ENCODE results near the gene TMEM151A. TPM values are rescaled to one million over a fixed set of nuclear protein-coding genes. Genes with fewer than 3 reads are reported as not detected.

Gene TMEM151A
- total and polyA plus RNA-seq, 9 donors = 0.04 TPM; not detected in 8

DNA sequence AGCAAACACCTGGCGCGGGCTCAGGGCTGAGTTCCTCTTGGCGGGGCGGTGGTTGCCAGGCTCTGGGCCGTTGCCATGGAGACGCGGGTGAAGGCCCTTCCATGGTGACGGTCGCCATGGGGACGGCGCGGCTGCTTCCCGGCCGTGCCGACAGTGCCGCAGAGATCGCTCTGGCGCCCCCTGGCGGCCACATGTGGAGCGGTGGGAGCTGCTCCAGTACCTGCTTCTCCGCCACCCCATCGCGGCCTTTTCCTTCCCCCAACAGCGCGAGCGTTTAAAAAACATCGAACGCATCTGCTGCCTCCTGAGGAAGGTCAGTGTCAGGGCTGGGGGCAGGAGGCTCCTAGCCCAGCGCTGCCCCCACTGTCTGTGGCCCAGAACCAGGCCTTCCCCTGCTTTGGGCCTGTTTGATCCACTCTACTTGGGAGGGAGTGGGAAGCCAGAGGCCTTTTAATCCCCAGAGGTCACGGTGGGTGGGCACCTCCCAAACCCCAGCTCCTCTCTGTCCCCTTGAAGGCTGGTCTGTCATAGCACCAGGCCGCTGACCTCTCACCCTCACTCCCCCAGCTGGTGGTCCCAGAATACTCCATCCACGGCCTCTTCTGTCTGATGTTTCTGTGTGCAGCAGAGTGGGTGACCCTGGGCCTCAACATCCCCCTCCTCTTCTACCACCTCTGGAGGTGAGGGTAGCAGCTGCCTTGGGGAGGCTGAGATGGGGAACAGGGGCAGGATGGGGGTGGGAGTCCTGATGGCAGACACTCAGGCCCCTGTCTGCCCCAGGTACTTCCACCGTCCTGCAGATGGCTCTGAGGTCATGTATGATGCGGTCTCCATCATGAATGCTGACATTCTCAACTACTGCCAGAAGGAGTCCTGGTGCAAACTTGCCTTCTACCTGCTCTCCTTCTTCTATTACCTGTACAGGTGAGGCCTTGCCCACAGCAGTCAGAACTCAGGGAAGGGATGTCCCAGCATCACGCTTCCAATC, 8.9 kb upstream of the TMEM151A start:
- WGBS (ENCODE audit: insufficient coverage) = 10% methylated on average over 22 of the region's 35 CpGs
- peaks cover 53% of the 10 kb centered on the region for H3K4me1 ChIP-seq (ENCODE audit: control insufficient read depth, insufficient read depth, low read length)
- H3K36me3 ChIP-seq (ENCODE audit: control insufficient read depth, insufficient read depth, low read length) = peaks cover 41% of the 10 kb centered on the region
- H3K27ac ChIP-seq (ENCODE audit: low read length) = no peak overlapping the region
- H3K9me3 ChIP-seq (replicated peaks; ENCODE audit: control insufficient read depth, low read depth, low read length) = no peaks in the 10 kb centered on the region
- H3K4me3 ChIP-seq (ENCODE audit: low read length) = no peak overlapping the region
- DNase-seq = peak; percentile 97
- peaks cover 2% of the 10 kb centered on the region for H3K27me3 ChIP-seq (ENCODE audit: control insufficient read depth, insufficient read depth, low read length)

DNA sequence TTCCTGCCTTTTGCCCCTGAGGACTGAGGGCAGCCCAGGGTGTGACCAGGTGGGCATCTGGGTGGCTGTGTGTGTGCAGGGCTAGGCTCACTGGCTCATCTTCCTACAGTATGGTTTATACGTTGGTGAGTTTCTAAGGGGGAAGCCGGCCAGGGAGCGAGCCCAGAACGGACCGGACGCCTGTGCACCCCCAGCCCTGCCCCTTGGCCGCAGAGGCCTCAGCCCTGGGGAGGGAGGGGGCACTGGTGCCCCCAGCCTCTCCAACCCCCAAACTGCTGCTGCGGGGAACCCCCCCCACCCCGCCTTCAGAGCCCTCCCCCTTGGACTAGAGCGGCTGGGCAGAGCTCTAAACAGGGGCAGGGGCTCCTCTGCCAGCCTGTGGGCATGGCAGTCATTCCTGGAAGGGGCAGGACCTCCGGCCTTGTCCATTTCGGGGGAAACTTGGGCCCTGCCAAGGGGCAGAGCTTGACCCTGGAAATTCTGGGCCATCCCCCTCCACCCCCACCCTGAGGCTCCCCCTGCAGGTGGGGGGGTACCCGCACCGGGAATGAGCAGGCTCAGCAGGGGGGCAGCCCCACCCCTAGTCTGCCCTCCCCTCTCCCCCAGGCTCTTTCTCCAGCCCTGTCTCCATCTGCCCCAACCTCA, 8.1 kb upstream of the TMEM151A start:
- no peaks in the 10 kb centered on the region for H3K9me3 ChIP-seq (replicated peaks; ENCODE audit: control insufficient read depth, low read depth, low read length)
- H3K27ac ChIP-seq (ENCODE audit: low read length) = no peak overlapping the region
- WGBS (ENCODE audit: insufficient coverage) = 25% methylated on average over 2 of the region's 14 CpGs
- peaks cover 1% of the 10 kb centered on the region for H3K27me3 ChIP-seq (ENCODE audit: control insufficient read depth, insufficient read depth, low read length)
- peaks cover 41% of the 10 kb centered on the region for H3K36me3 ChIP-seq (ENCODE audit: control insufficient read depth, insufficient read depth, low read length)
- H3K4me1 ChIP-seq (ENCODE audit: control insufficient read depth, insufficient read depth, low read length) = peaks cover 59% of the 10 kb centered on the region
- no peak for DNase-seq
- no peak overlapping the region for H3K4me3 ChIP-seq (ENCODE audit: low read length)

DNA sequence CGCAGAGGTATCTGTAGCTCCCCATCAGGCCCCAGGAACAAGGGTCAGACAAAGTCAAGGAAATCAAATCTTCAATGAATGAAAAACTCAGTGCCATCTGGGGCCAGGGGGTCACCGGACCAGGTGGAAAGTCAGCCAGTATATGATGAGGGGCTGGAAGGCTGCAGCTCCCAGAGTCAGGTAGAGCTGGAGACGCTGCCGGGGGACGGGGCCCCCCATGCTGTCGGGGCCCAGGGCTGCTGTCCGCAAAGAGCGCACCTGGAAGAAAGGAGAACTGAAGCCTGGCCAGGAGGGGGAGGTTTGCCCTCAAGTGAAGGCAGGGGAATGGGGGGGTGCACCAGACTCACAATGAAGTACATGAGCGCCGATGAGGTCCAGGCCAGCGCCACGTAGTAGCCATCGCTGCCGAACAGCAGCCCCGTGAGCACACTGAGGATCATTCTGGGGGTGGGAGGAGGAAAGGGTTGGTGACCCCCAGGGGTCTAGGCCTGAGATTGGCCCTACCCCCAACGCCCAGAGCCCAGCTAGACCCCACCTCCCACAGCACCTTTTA, 7.1 kb upstream of the TMEM151A start:
- 87% methylated on average over 15 of the region's 16 CpGs for WGBS (ENCODE audit: insufficient coverage)
- peaks cover 41% of the 10 kb centered on the region for H3K36me3 ChIP-seq (ENCODE audit: control insufficient read depth, insufficient read depth, low read length)
- peak; percentile 17 for DNase-seq
- peaks cover 51% of the 10 kb centered on the region for H3K4me1 ChIP-seq (ENCODE audit: control insufficient read depth, insufficient read depth, low read length)
- H3K27me3 ChIP-seq (ENCODE audit: control insufficient read depth, insufficient read depth, low read length) = no peaks in the 10 kb centered on the region
- H3K9me3 ChIP-seq (replicated peaks; ENCODE audit: control insufficient read depth, low read depth, low read length) = no peaks in the 10 kb centered on the region
- no peak overlapping the region for H3K4me3 ChIP-seq (ENCODE audit: low read length)
- no peak overlapping the region for H3K27ac ChIP-seq (ENCODE audit: low read length)

DNA sequence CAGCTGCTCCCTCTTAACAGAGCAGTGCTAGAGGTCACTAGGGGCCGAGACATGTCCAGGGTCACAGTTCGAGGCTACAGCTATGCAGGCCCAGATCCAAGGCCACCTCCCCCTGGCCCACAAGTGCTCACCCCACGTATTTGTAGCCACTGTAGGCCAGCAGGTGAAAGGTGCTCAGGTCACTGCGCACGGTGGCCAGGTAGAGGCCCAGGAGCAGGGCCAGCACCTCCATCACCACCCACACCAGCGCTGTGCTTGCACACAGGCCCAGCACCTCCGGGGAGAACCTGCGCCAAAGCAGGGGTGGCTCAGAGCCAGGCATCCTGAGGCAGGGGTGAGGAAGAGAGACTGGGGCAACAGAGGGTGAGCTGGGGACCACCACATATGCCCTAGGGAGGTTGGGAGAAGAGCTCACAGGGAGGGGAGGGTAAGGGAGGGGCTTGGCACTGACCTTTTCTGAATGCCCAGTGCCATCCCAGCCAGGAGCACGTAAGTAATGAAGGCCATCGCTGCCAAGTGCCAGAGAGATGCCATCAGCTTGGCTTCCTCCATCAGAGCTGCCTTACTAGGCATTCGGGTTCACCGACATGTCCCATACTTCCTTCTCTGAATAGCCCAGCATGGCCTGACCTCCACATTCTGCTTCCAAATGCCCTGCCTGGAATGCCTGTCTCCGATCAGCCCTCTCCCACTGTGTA, 6.3 kb upstream of the TMEM151A start:
- 79% methylated on average over 12 of the region's 13 CpGs for WGBS (ENCODE audit: insufficient coverage)
- H3K4me3 ChIP-seq (ENCODE audit: low read length) = no peak overlapping the region
- peak; percentile 24 for DNase-seq
- no peaks in the 10 kb centered on the region for H3K9me3 ChIP-seq (replicated peaks; ENCODE audit: control insufficient read depth, low read depth, low read length)
- peaks cover 7% of the 10 kb centered on the region for H3K27me3 ChIP-seq (ENCODE audit: control insufficient read depth, insufficient read depth, low read length)
- no peak overlapping the region for H3K27ac ChIP-seq (ENCODE audit: low read length)
- H3K4me1 ChIP-seq (ENCODE audit: control insufficient read depth, insufficient read depth, low read length) = peaks cover 49% of the 10 kb centered on the region
- peaks cover 41% of the 10 kb centered on the region for H3K36me3 ChIP-seq (ENCODE audit: control insufficient read depth, insufficient read depth, low read length)

DNA sequence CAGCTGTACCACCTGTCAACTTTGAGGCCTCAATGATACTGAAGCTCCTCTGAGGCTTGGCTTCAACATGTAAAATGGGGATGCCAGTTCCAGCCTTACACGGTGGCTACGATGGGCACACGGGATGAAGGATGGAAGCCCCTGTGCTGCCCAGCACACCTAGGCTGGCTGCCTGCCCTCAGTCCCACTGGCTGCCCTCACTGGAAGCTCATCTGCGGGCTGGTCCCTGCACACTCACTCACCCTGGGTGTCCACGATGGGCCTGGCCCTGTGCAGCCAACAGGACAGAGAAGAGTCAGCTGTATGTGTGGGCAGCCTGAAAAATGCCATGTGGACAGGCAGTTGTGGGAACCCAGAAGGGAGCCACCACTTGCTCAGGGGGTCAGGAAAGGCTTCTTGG, 5.0 kb upstream of the TMEM151A start:
- Histone ChIP-seq H3K27ac (ENCODE audit: low read length) (no peak overlapping the region), H3K4me3 (ENCODE audit: low read length) (no peak overlapping the region), H3K4me1 (ENCODE audit: control insufficient read depth, insufficient read depth, low read length) (peaks cover 40% of the 10 kb centered on the region), H3K27me3 (ENCODE audit: control insufficient read depth, insufficient read depth, low read length) (peaks cover 17% of the 10 kb centered on the region), H3K36me3 (ENCODE audit: control insufficient read depth, insufficient read depth, low read length) (peaks cover 41% of the 10 kb centered on the region), H3K9me3 (replicated peaks; ENCODE audit: control insufficient read depth, low read depth, low read length) (no peaks in the 10 kb centered on the region)
- WGBS (ENCODE audit: insufficient coverage) = 79% methylated on average over 4 of the region's 5 CpGs
- DNase-seq = no peak

DNA sequence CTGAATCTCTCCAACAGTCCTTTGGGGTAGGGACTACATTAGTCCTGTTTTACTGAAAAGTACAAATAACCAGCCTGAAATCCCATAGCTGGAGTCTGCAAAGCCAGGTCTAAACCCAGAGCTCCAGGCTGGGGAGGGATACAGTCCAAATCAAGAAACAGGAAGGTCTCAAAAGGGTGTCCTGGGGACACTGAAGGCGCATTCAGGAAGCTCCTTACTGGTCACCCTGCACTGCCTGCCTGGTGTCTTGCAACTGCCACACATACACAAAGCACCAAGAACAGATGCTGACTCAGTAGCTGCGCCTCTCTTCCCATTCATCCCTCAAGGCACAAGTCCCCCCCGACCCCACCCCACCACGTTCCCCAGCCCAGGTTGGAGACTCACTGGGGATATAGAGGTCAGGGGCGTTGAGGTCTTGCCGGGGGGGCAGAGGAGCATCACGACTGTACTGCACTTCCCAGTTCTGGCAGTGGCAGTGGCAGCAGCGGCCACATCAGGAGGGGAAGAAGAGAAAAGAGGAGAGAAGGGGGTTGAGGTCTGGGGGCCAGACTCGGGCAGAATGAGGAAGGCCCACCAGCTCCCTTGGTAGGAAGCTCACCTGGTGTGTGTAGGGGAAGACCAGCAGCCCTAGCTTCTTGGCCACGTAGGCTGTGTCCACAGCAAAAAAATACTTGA, 4.3 kb upstream of the TMEM151A start:
- 67% methylated on average over 6 of the region's 10 CpGs for WGBS (ENCODE audit: insufficient coverage)
- Histone ChIP-seq H3K9me3 (replicated peaks; ENCODE audit: control insufficient read depth, low read depth, low read length) (no peaks in the 10 kb centered on the region), H3K27ac (ENCODE audit: low read length) (no peak overlapping the region), H3K4me1 (ENCODE audit: control insufficient read depth, insufficient read depth, low read length) (peaks cover 33% of the 10 kb centered on the region), H3K27me3 (ENCODE audit: control insufficient read depth, insufficient read depth, low read length) (peaks cover 23% of the 10 kb centered on the region), H3K36me3 (ENCODE audit: control insufficient read depth, insufficient read depth, low read length) (peaks cover 41% of the 10 kb centered on the region), H3K4me3 (ENCODE audit: low read length) (no peak overlapping the region)
- no peak for DNase-seq

DNA sequence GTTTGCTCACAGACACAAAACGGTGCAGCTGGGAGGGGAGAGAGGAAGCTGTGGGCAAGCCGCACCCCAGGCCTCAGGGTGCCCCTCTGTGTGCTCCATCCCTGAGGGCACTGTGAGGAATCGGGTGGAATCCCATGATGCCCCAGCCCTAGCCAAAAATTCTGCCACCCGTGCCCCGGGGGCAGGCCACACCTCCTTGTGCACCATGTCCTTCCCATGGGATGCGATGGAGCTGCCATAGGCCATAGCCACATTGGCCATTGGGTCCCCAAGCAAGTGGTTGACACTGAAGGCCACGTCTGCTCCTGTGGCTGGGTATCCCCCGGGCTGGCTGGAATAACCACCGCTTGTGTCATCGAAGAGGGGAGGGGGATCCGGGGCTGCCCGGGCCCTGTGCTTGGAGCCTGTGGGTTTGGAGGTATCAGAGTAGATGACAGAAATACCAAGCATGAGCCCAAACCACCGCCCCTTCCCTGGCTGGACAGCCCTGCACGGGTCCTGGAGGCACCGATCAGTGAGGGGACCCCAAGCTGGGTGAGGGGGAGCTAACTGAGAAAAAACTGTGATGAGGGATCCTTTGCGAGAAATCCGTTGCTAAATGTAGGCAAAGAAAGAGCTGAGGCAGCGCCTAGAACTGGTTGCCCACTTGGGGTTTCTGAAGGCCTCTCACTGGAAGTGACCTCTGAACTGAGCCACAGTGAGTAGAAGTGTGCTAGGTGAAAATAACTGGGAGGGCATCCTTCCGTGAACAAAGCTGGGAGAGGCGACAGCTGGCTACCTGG, 3.6 kb upstream of the TMEM151A start:
- Histone ChIP-seq H3K27ac (ENCODE audit: low read length) (peak overlapping the region; percentile 91), H3K9me3 (replicated peaks; ENCODE audit: control insufficient read depth, low read depth, low read length) (no peaks in the 10 kb centered on the region), H3K4me1 (ENCODE audit: control insufficient read depth, insufficient read depth, low read length) (peaks cover 26% of the 10 kb centered on the region), H3K36me3 (ENCODE audit: control insufficient read depth, insufficient read depth, low read length) (peaks cover 39% of the 10 kb centered on the region), H3K4me3 (ENCODE audit: low read length) (peak overlapping the region; percentile 92), H3K27me3 (ENCODE audit: control insufficient read depth, insufficient read depth, low read length) (peaks cover 30% of the 10 kb centered on the region)
- WGBS (ENCODE audit: insufficient coverage) = 19% methylated on average over 14 of the region's 20 CpGs
- DNase-seq = no peak

DNA sequence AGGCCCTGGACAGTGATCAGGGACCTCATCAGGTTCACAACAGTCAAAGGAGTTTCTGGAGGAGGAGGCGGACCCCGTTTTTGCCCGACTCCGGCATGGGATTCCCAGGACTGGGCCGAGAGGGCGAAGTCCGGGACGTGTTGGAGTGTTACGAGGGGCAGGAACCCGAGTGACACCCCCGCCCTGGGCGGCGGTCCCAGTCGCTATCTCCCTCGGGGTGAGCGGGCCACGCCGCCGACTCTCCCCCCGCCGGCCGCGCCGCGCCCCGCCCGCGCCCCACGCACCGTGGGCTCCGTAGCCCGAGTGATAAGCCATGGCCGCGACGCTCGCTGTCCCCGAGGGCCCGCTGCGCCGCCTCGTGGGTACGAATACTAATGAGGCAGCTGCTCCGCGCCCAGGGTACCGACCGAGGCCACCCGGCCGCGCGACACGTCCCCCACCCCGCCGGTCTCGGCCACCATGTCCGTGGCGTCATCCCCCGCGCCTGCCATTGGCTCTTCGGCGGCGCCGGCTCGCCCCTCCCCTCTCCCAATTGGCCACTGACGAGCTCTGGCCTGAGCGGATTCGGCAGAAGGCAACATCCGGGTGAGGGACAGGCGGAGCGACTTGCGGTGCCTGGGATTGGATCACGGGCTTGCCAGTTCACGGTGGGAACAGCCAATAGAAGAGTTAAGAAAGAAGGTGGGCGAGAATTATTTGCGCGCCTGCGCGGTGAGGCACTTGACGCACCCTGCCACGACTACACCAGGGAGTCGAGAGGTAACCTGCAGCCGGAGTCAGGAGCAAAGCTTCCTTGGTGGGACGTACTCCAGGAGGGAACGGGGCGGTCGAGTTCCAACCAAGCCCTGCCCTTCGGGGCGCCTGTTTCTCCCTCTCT, 2.8 kb upstream of the TMEM151A start, which contains the start of gene YIF1A:
Gene YIF1A (minus strand): TSS at position 473 of the 877 bp plus-strand sequence. CDS start 158 bp downstream, at position 315.
- Histone ChIP-seq H3K4me3 (ENCODE audit: low read length) (peak within 1 kb of the TSS; percentile 92), H3K9me3 (replicated peaks; ENCODE audit: control insufficient read depth, low read depth, low read length) (no peaks in the 10 kb centered on the region), H3K27ac (ENCODE audit: low read length) (peak within 1 kb of the TSS; percentile 96), H3K4me1 (ENCODE audit: control insufficient read depth, insufficient read depth, low read length) (peaks cover 25% of the 10 kb centered on the region), H3K27me3 (ENCODE audit: control insufficient read depth, insufficient read depth, low read length) (peaks cover 38% of the 10 kb centered on the region), H3K36me3 (ENCODE audit: control insufficient read depth, insufficient read depth, low read length) (peaks cover 32% of the 10 kb centered on the region)
- WGBS (ENCODE audit: insufficient coverage) = under 1% methylated on average over 80 of the region's 87 CpGs
- DNase-seq = peak; percentile 100
